ENCODE results near the gene ADCY4.

The ADCY4 gene

DNA sequence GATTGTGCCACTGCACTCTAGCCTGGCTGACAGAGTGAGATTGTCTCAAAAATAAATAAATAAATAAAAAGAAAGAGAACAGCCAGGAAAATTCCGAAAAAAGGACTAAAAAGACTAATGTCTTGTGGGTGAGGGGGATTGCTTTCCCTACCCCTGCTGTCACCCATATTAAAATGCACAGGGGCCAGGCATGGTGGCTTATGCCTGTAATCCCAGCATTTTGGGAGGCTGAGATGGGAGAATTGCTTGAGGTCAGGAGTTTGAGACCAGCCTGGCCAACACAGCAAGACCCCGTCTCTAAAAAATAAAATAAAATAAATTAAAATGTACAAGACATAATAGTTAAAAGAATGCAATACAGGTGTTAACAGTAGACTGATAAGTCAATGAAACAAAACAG is 41.3 kb downstream of the ADCY4 start:
- no peak for DNase-seq

GRCh38 chr14:24292118-24292807 is 42.6 kb downstream of the ADCY4 start:
- no peak for DNase-seq

GRCh38 chr14:24291446-24292117 is 43.3 kb downstream of the ADCY4 start:
- DNase-seq: no peak

DNA sequence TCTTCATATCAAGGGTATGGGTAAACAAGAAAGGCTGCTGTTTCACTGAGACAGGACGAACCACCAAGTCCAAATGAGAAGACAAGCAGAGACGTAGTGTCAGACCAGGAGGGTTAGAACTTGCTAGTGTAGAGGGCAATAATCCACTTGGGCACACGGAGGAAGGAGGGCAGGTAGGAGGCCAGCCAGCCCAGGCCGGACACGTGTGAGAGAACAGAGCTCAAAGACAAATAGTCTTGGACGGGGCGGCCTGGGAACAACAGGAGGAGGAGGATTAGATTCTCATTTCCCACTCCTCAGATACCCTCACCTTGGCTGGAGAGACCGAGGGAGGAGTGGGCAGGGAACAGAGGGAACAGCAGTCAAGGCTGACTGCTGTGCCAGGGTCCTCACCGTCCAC is 44.1 kb downstream of the ADCY4 start:
- DNase-seq: no peak

GRCh38 chr14:24289649-24290280 is 45.1 kb downstream of the ADCY4 start:
- DNase-seq: no peak

DNA sequence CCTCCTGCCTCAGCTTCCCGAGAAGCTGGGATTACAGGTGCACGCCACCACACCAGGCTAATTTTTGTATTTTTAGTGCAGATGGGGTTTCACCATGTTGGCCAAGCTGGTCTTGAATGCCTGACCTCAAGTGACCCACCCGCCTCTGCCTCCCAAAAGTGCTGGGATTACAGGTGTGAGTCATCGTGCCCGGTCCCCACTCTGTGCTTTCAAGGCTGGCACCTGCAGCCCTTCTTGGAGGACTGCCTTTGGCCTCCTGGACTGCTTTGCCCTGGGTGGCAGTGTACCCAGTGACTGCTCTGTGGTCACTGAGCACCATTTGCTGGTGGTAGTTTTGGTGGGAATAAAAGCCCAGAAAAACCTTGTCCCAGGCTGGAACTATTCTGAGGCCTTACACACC is 47.9 kb downstream of the ADCY4 start:
- DNase-seq: no peak

DNA sequence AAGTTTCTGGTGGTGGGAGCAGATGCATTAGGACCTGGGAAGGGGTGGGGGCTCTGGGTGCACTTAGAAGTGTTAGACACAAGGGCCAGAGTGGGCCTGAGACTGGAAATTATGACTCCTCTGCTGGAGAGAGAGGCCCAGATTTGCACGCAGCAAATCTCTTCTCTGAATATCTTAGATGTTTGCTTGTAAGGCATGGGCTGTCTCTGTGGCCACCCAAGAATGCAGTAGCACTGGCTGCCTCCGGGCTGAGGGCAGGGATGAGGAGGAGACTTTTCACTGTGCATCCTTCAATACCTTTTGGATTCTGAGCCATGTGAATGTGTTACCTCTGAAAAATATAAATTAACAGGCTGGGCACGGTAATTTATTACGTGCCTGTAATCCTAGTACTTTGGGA is 49.5 kb downstream of the ADCY4 start:
- DNase-seq: no peak

DNA sequence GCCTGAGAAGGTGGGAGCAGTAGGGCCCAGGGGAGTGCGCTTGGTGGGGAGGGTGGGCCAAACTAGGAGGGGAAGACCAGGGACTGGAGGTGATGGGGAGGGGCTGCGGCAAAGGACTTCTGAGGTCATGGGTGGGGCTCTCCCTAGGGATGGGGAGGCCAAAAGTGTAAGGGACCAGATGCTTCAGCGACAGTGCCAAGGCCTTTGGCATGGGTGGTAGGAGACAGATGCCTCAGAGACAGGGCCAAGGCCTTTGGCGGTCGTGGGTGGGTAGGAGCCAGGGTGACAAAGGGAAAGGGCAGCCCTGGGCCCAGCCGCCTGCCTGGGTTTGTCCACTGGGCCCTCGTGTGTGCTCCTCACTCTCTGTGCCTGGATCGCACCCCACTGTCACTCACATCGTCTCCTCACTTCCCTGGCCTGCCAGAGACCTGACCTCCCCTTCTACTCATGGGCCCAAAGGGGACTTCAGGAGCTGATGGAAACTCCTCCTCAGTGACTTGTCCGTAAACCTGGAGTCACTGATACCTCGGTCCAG is 50.3 kb downstream of the ADCY4 start:
- no peak for DNase-seq

- DNase-seq: no peak
Measured at GRCh38 chr14:24283796-24284460, 50.9 kb downstream of the ADCY4 start.

DNA sequence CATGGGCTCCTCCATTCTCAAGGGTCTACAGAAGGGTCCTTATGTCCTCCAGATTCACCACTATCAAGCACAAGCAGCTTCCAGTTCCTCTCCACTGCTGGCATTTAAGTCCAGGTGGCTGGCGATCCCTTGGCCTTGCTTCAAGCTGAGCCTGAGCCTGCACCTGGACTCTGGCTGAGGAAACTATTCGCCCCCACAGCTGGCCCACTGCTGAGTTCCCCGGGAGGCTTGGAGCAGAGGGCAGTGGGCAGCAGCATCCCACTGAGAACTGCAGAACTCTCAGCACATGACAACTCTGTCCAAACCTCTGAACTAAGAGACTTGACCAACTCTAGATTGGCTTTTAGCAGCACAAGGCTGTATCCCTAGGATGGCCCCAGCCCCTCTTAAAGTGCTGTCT is 52.1 kb downstream of the ADCY4 start:
- DNase-seq: no peak

- DNase-seq: no peak
Measured at GRCh38 chr14:24281636-24282035, 53.2 kb downstream of the ADCY4 start.

DNA sequence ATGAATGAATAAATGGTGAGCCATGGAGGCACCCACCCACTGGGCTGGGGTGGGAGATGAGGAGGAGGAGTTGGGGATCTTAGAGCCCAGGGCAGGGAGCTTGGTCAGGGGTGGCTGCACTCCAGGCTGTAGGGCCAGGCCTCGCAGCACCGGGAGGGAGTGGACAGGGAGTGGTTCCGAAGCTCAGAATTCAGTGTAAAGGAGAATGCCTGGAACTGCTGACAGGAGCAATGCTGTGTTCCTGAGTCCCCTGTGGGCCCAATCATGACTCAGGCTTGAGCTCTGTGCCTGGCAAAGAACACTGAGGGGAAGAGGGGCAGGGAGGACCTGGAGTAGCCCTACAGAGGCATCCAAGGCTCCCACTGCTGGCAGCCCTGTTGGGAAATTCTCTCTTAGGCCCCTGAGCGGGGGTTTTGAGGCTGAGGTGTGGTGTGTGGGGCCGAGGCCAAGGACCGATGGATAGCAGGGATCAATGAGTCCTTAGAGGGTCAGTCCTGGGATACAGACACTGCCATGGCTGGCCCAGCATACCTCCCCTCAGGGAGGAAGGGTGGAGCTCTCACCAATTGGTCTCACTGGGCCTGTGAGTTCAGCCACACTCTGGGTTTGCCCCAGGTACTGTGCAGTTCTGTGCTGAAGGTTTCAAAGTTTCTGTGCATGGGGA is 53.9 kb downstream of the ADCY4 start:
- DNase-seq: no peak

GRCh38 chr14:24279301-24280186 is 55.3 kb downstream of the ADCY4 start:
- no peak for DNase-seq

GRCh38 chr14:24278424-24278823 is 56.4 kb downstream of the ADCY4 start:
- DNase-seq: no peak

DNA sequence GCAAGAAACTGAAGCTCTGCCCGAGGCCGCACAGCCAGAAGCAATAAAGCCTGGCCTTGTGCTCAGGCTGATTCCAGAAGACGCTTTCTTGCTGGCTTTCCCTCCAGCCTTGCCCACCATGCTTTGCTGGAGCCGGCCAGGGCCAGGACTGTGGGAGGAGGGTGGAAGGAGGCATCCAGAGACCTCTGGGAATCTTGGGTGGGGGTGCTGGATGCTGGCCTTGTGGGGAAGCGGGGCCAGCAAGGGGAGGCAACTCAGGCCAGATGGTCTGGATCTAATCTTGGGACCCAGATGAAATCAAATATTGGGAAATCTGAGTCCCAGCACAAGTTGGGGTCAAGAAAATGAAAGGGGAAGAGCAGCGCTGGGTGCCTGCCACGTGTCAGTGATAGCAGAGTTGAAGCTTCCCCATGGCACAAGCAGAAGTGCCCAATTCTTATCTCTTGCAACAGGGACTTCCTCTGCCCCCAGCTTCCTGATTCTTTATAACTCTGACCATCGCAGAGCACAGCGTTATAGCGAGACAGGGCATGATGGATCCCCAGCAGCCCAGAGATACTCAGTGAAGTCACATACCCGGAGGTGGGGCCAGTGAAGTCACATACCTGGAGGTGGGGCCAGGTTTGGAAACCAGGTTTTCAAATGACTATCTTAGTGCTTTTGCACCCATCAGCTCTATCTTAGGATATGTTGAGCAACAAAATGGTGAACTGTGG is 57.1 kb downstream of the ADCY4 start:
- DNase-seq: no peak

DNA sequence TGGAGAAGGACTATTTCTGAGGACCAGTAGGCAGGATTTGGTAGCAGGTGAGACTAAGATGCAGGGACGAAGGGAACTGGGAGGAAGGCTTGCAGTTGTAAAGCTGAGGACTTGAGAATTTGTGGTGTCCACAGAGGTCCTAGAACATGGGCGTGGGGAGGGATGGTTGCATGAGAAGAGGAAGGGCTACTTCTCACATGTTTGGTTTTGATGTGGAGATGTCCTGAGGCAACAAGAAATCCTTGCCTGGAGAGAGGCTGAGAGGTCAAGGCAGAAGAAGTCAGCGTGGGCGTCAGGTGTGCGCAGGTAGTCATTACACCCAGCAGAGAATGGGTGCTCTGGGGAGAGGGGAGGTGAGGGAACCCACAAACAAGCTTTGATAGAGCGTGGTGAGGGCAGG is 57.8 kb downstream of the ADCY4 start:
- DNase-seq: no peak

GRCh38 chr14:24274101-24274543 is 60.7 kb downstream of the ADCY4 start:
- DNase-seq: no peak

GRCh38 chr14:24273422-24273998 is 61.4 kb downstream of the ADCY4 start:
- no peak for DNase-seq

- DNase-seq: no peak
Measured at GRCh38 chr14:24272467-24272866, 62.4 kb downstream of the ADCY4 start.

DNA sequence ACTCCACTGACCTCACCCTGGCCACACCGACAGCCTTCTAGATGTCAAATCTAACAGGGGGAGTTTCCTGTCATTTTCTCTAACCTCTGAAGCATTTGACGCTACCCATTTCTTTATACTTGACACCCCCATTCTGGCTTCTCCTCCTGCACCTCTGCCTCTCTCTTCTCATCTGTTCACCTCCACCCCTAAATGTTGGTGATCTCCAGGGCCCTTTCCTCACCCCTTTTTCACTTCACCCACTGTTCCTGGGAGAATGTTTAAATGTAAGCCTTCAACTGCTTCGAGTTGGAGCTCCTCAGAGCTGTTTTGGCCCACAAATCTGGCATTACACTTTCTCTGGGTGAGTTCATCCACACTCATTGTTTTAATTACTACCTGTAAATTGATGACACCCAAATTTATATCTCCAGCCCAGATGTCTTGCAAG is 63.0 kb downstream of the ADCY4 start:
- no peak for DNase-seq
